Heart right ventricle (tissue), 16 donors: ENCODE results near the gene HIPK4. TPM values are rescaled to one million over a fixed set of nuclear protein-coding genes. Genes with fewer than 3 reads are reported as not detected.

ENCODE experiments used
- ATAC-seq, 8 donors: fragments of 200-7000 bp; cut with Tn5 transposase; one replicate each; pipeline ENCODE4 v1.9.1; 2020; ENCODE audit warnings: mild to moderate bottlenecking in 8 of 8, moderate library complexity in 8 of 8, moderate number of reproducible peaks in 1 of 8
- DNase-seq, 2 donors: peaks; one replicate each; pipeline ENCODE4 v3.0.0-alpha.2; 2020
- H3K27ac ChIP-seq, 10 donors: fragments of 200-600 bp; sonication (generic) in 2 of 10; one replicate each; pipeline versions ENCODE4 v1.5.0 to v1.8.0; 2020 to 2022; ENCODE audit warnings: mild to moderate bottlenecking in 3 of 10
- H3K27me3 ChIP-seq, 7 donors: fragments of 200-600 bp; one replicate each; pipeline ENCODE4 v1.8.0; 2021 to 2022; ENCODE audit warnings: mild to moderate bottlenecking in 2 of 7
- H3K36me3 ChIP-seq, 9 donors: fragments of 200-600 bp; sonication (generic) in 1 of 9; one replicate each; pipeline versions ENCODE4 v1.5.0 to v1.8.0; 2020 to 2022; ENCODE audit warnings: mild to moderate bottlenecking in 2 of 9
- H3K4me1 ChIP-seq, 9 donors: fragments of 200-600 bp; sonication (generic) in 1 of 9; one replicate each; pipeline versions ENCODE4 v1.5.0 to v1.8.0; 2020 to 2022; ENCODE audit warnings: mild to moderate bottlenecking in 4 of 9
- H3K4me3 ChIP-seq, 10 donors: fragments of 200-600 bp; sonication (generic) in 2 of 10; one replicate each; pipeline versions ENCODE4 v1.5.0 to v1.8.0; 2020 to 2022; ENCODE audit warnings: mild to moderate bottlenecking in 7 of 10, moderate library complexity in 2 of 10
- H3K9me3 ChIP-seq, 11 donors: fragments of 200-600 bp in 10 of 11; sonication (generic) in 2 of 11; one replicate each; pipeline versions ENCODE4 v1.5.0 to v1.8.0; 2013 to 2022; ENCODE audit warnings: mild to moderate bottlenecking in 2 of 11, control low read depth in 1 of 11, moderate library complexity in 1 of 11
- WGBS, 2 donors: extraction: QIAGEN DNeasy Blood & Tissue Kit; methylation state at CpG; one replicate each; pipeline ENCODE4 v1.1.7; 2013; ENCODE audit warnings: inconsistent platforms in 1 of 2; 5-methylcytosine and 5-hydroxymethylcytosine counted together
- intact Hi-C, 10 donors: fragments of 100-400 bp; cut with DNase I; formaldehyde crosslinking; loops; one replicate each; pipeline versions ENCODE4 v1.11.1 to v1.14.2; 2022
- microRNA-seq, 2 donors: library from miRNA; unstranded; fragments of <30 nt; microRNA quantifications; one replicate each; pipeline ENCODE4 v1.2.0, GENCODE V29; 2021
- polyA plus RNA-seq, 2 donors: library from polyadenylated mRNA; stranded (reverse); fragments of 200-250 nt; gene quantifications; one replicate each; pipeline ENCODE4 v1.2.3, GENCODE V29; 2013
- total RNA-seq, 10 donors: library from RNA; stranded (reverse); fragmentation: NEBNext Ultra II Directional in 3 of 10; extraction: Animal tissue kit (Norgen Biotek cat#: 25700) in 3 of 10; gene quantifications; one replicate each; pipeline versions ENCODE4 v1.2.1 to v1.2.4, GENCODE V29; 2021 to 2023
- TF ChIP-seq, protein P1 (sequence below), 9 donors: fragments of 200-600 bp; sonication (generic) in 2 of 9; IDR thresholded peaks; one replicate each; pipeline versions ENCODE4 v1.5.0 to v1.8.0; 2021 to 2022; ENCODE audit warnings: antibody characterized with exemption in 9 of 9, mild to moderate bottlenecking in 5 of 9, moderate library complexity in 1 of 9
- donor health status: Arrhythmogenic right ventricular cardiomyopathy.
- donor health status: ischemic (EF 13 %, LVEDD 7.1; RV severe dilation, severe dysfunction).
- donor health status: healthy with polysubstance abuse.
- donor health status: DM: no; HTN: yes; CAD: no.
- donor health status: DM: no; HTN: no; CAD: no.
- donor health status: ischemic (EF 25% LVEDD 6.9; RV normal size, moderate dysfunction).
- donor health status: ischemic (EF 25% LVEDD 5.7; RV mildly dilated, moderate dysfunction).
- donor health status: healthy.
- donor health status: DM: yes; HTN: yes; CAD: no.
- donor health status: Ischemic cardiomyopathy.
- donor health status: ischemic (EF 35%, LVEDD 5.7; RV mildly dilated, moderate dysfunction).
- donor health status: nonischemic (EF 11% LVEDD 7.7; RV severe dilation, severe dysfunction).
- donor health status: DM: yes; HTN: yes; CAD: no.
- donor health status: PGD.
- donor health status: ischemic (EF 29% LVEDD 5.4; RV normal size, mild dysfunction).
- donor health status: nonischemic (EF 23%, LVEDD 6.1; RV moderate dilation, normal function).

Gene HIPK4
- total and polyA plus RNA-seq, 12 donors, result 0.09 to 0.15 (median 0.10) TPM; not detected in 9

DNA sequence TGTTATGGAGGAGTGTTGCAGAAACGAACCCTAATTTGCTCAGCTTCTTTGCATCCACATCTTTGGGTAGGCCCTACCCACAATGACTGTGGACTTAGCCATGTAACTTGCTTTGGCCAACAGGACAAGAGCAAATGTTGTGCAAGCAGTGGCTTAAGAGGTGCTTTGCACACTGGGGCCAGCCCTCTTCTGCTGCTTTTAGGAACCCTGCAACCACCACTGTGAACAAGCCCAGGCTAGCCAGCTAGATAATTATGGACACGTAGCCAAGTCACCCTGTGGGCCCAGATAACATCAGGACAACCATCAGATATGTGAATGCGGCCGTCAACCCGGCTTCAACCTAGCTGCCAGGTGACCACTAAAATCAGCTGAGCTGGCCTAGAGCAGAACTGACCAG, 58.9 kb downstream of the HIPK4 start:
- no peaks in the 10 kb centered on the region for H3K9me3 ChIP-seq
- no peaks in the 10 kb centered on the region for H3K4me1 ChIP-seq
- intact Hi-C loops, result no loop called here
- H3K4me3 ChIP-seq, result no peak overlapping the region
- no peaks in the 10 kb centered on the region for H3K27me3 ChIP-seq
- H3K27ac ChIP-seq, result no peak overlapping the region
- no peak for DNase-seq
- no peak for ATAC-seq
- TF ChIP-seq, protein P1, sequence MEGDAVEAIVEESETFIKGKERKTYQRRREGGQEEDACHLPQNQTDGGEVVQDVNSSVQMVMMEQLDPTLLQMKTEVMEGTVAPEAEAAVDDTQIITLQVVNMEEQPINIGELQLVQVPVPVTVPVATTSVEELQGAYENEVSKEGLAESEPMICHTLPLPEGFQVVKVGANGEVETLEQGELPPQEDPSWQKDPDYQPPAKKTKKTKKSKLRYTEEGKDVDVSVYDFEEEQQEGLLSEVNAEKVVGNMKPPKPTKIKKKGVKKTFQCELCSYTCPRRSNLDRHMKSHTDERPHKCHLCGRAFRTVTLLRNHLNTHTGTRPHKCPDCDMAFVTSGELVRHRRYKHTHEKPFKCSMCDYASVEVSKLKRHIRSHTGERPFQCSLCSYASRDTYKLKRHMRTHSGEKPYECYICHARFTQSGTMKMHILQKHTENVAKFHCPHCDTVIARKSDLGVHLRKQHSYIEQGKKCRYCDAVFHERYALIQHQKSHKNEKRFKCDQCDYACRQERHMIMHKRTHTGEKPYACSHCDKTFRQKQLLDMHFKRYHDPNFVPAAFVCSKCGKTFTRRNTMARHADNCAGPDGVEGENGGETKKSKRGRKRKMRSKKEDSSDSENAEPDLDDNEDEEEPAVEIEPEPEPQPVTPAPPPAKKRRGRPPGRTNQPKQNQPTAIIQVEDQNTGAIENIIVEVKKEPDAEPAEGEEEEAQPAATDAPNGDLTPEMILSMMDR (IDR thresholded peaks at IDR 0.05), result no peak
- 76 to 82% methylated on average over 5 of the region's 5 CpGs for WGBS, 2 donors
- peaks cover 0 to 99% (median 67%) of the 10 kb centered on the region in 9 donors for H3K36me3 ChIP-seq

Small RNAs within 50 kb of the gene (microRNA-seq; reads per million reads assigned to microRNA genes)
- gene MIR6796, result 0 reads per million in 2 donors

Other genes starting within 250 kb of the HIPK4 start
- 10 to 100 TPM; 10.8 to 29.1 (median 15.8) TPM for gene MAP3K10, start 198.8 kb downstream of the HIPK4 start, total RNA-seq
- 10 to 100 TPM; 12.1 to 31.2 TPM for gene MAP3K10, start 198.8 kb downstream of the HIPK4 start, polyA plus RNA-seq
- not detected for gene TTC9B, start 171.8 kb downstream of the HIPK4 start, total RNA-seq
- gene TTC9B, start 171.8 kb downstream of the HIPK4 start, polyA plus RNA-seq, result not detected
- not detected for gene CCNP, start 163.5 kb downstream of the HIPK4 start, total RNA-seq
- under 1 TPM; 0.04 to 0.15 TPM for gene CCNP, start 163.5 kb downstream of the HIPK4 start, polyA plus RNA-seq
- 100 to 1,000 TPM; 117 to 147 (median 127) TPM for gene AKT2, start 104.8 kb downstream of the HIPK4 start, total RNA-seq
- 10 to 100 TPM; 56.7 to 57.6 TPM for gene AKT2, start 104.8 kb downstream of the HIPK4 start, polyA plus RNA-seq
- gene C19orf47, start 41.8 kb downstream of the HIPK4 start, total RNA-seq, result 100 to 1,000 TPM; 138 to 227 (median 145) TPM
- gene C19orf47, start 41.8 kb downstream of the HIPK4 start, polyA plus RNA-seq, result 100 to 1,000 TPM; 234 to 347 TPM
- gene PLD3, start 41.5 kb downstream of the HIPK4 start, total RNA-seq, result 100 to 1,000 TPM; 136 to 238 (median 181) TPM
- 100 to 1,000 TPM; 116 to 148 TPM for gene PLD3, start 41.5 kb downstream of the HIPK4 start, polyA plus RNA-seq
- 1 to 10 TPM; 1.7 to 3.8 (median 2.7) TPM for gene PRX, start 23.2 kb upstream of the HIPK4 start, total RNA-seq
- gene PRX, start 23.2 kb upstream of the HIPK4 start, polyA plus RNA-seq, result 1 to 10 TPM; 2.4 to 2.7 TPM
- 10 to 100 TPM in 3 of 10 donors, 1 to 10 TPM in 7; 6.3 to 16.8 (median 8.4) TPM for gene SERTAD1, start 35.8 kb upstream of the HIPK4 start, total RNA-seq
- gene SERTAD1, start 35.8 kb upstream of the HIPK4 start, polyA plus RNA-seq, result 10 to 100 TPM; 13.4 to 35.8 TPM
- 10 to 100 TPM; 19.4 to 37.5 (median 27.4) TPM for gene SERTAD3, start 54.2 kb upstream of the HIPK4 start, total RNA-seq
- 10 to 100 TPM; 35.3 to 35.6 TPM for gene SERTAD3, start 54.2 kb upstream of the HIPK4 start, polyA plus RNA-seq
- 100 to 1,000 TPM in 3 of 10 donors, 10 to 100 TPM in 7; 70.9 to 144 (median 91.4) TPM for gene BLVRB, start 75.6 kb upstream of the HIPK4 start, total RNA-seq
- 100 to 1,000 TPM in 1 of 2 donors, 10 to 100 TPM in 1; 95.8 to 213 TPM for gene BLVRB, start 75.6 kb upstream of the HIPK4 start, polyA plus RNA-seq
- 1 to 10 TPM; 3.0 to 6.6 (median 4.9) TPM for gene SPTBN4, start 76.8 kb upstream of the HIPK4 start, total RNA-seq
- gene SPTBN4, start 76.8 kb upstream of the HIPK4 start, polyA plus RNA-seq, result 10 to 100 TPM in 1 of 2 donors, 1 to 10 TPM in 1; 3.2 to 13.8 TPM
- 10 to 100 TPM; 12.0 to 31.5 (median 15.9) TPM for gene SHKBP1, start 186.7 kb upstream of the HIPK4 start, total RNA-seq
- gene SHKBP1, start 186.7 kb upstream of the HIPK4 start, polyA plus RNA-seq, result 10 to 100 TPM; 42.8 to 43.1 TPM
- 100 to 1,000 TPM; 139 to 263 (median 244) TPM for gene LTBP4, start 211.2 kb upstream of the HIPK4 start, total RNA-seq
- 100 to 1,000 TPM; 114 to 191 TPM for gene LTBP4, start 211.2 kb upstream of the HIPK4 start, polyA plus RNA-seq